Activated naive CD4-positive, alpha-beta T cell treated with anti-CD3 and anti-CD28 coated beads, Interleukin-2, amount 10 ng/mL, durations not matched to agents 7 days and 5 days (primary cell): ENCODE results near the gene C14orf93.

Experiments
- CTCF ChIA-PET: fragments of 350-600 bp; sonication (Branson Sonifier 250); formaldehyde crosslinking; loops from one replicate; lab custom pipeline; 2021; ENCODE audit warnings: antibody characterized with exemption; lab: Charles Lee
- DNase-seq: peaks from one replicate; pipeline ENCODE4 v3.0.0-alpha.2; 2020
- H3K27ac Mint-ChIP-seq: one replicate; pipeline ENCODE4 v1.8.0; 2021; ENCODE audit warnings: mild to moderate bottlenecking, moderate library complexity, mixed read lengths
- H3K27me3 Mint-ChIP-seq: one replicate; pipeline ENCODE4 v1.8.0; 2021; ENCODE audit warnings: mild to moderate bottlenecking, mixed read lengths
- H3K36me3 Mint-ChIP-seq: one replicate; pipeline ENCODE4 v1.8.0; 2021; ENCODE audit warnings: mixed read lengths
- H3K4me1 Mint-ChIP-seq: one replicate; pipeline ENCODE4 v1.8.0; 2021; ENCODE audit warnings: mixed read lengths
- H3K4me3 Mint-ChIP-seq: one replicate; pipeline ENCODE4 v1.8.0; 2021; ENCODE audit warnings: mild to moderate bottlenecking, moderate library complexity, mixed read lengths
- H3K9me3 Mint-ChIP-seq: one replicate; pipeline ENCODE4 v1.8.0; 2021; ENCODE audit warnings: mixed read lengths

C14orf93 gene

GRCh38 chr14:23052182-23052623 is 42.3 kb upstream of the C14orf93 start:
- Mint-ChIP-seq H3K27me3 (peaks cover 24% of the 10 kb centered on the region), H3K4me3 (no peak overlapping the region), H3K27ac (no peak overlapping the region), H3K9me3 (no peaks in the 10 kb centered on the region), H3K36me3 (no peaks in the 10 kb centered on the region), H3K4me1 (peaks cover 13% of the 10 kb centered on the region)
- no peak for DNase-seq
- CTCF ChIA-PET = interaction anchor here (0.7 to 19.2 kb wide), 4 partner anchors 29 to 80 kb away, joined by 3 to 633 read pairs (median 6); partner anchors contain the start of gene AJUBA

GRCh38 chr14:23051141-23052057 is 41.5 kb upstream of the C14orf93 start:
- no peak for DNase-seq
- CTCF ChIA-PET = interaction anchor here (1.8 to 19.2 kb wide), 2 partner anchors 62 to 79 kb away, joined by 8 to 633 read pairs; partner anchors contain the start of gene AJUBA
- peaks cover 18% of the 10 kb centered on the region for H3K27me3 Mint-ChIP-seq
- no peak overlapping the region for H3K4me3 Mint-ChIP-seq
- H3K27ac Mint-ChIP-seq = no peak overlapping the region
- H3K36me3 Mint-ChIP-seq = no peaks in the 10 kb centered on the region
- H3K4me1 Mint-ChIP-seq = peaks cover 8% of the 10 kb centered on the region
- no peaks in the 10 kb centered on the region for H3K9me3 Mint-ChIP-seq

- peaks cover 18% of the 10 kb centered on the region for H3K27me3 Mint-ChIP-seq
- no peaks in the 10 kb centered on the region for H3K9me3 Mint-ChIP-seq
- H3K27ac Mint-ChIP-seq = no peak overlapping the region
- no peak overlapping the region for H3K4me3 Mint-ChIP-seq
- no peaks in the 10 kb centered on the region for H3K4me1 Mint-ChIP-seq
- no peak for DNase-seq
- no peaks in the 10 kb centered on the region for H3K36me3 Mint-ChIP-seq
- CTCF ChIA-PET = interaction anchor here (0.6 to 19.2 kb wide), 4 partner anchors 9 to 59 kb away, joined by 3 to 633 read pairs (median 4); partner anchors contain the start of gene AJUBA
Measured at GRCh38 chr14:23049011-23049410, 39.1 kb upstream of the C14orf93 start.

- Mint-ChIP-seq H3K9me3 (no peaks in the 10 kb centered on the region), H3K27me3 (peaks cover 26% of the 10 kb centered on the region), H3K4me1 (no peaks in the 10 kb centered on the region), H3K27ac (no peak overlapping the region), H3K36me3 (no peaks in the 10 kb centered on the region), H3K4me3 (no peak overlapping the region)
- no peak for DNase-seq
- CTCF ChIA-PET = interaction anchor here (0.7 to 19.2 kb wide), 3 partner anchors 10 to 58 kb away, joined by 3 to 633 read pairs (median 4); partner anchors contain the start of genes AJUBA and CDH24
Measured at GRCh38 chr14:23047751-23048693, 38.1 kb upstream of the C14orf93 start.

GRCh38 chr14:23047034-23047634 is 37.2 kb upstream of the C14orf93 start:
- CTCF ChIA-PET = interaction anchor here (0.7 to 19.2 kb wide), 3 partner anchors 11 to 58 kb away, joined by 4 to 633 read pairs (median 4); partner anchors contain the start of genes AJUBA and CDH24
- Mint-ChIP-seq H3K4me1 (no peaks in the 10 kb centered on the region), H3K9me3 (no peaks in the 10 kb centered on the region), H3K27me3 (peaks cover 32% of the 10 kb centered on the region), H3K27ac (no peak overlapping the region), H3K36me3 (no peaks in the 10 kb centered on the region), H3K4me3 (no peak overlapping the region)
- DNase-seq = no peak

GRCh38 chr14:23045419-23046357 is 35.7 kb upstream of the C14orf93 start:
- H3K27me3 Mint-ChIP-seq = peaks cover 39% of the 10 kb centered on the region
- H3K27ac Mint-ChIP-seq = no peak overlapping the region
- H3K9me3 Mint-ChIP-seq = no peaks in the 10 kb centered on the region
- CTCF ChIA-PET = interaction anchor here (19.2 kb wide), 1 partner anchor 56 kb away, joined by 633 read pairs; the partner anchor contains the start of gene AJUBA
- no peaks in the 10 kb centered on the region for H3K36me3 Mint-ChIP-seq
- no peak for DNase-seq
- H3K4me3 Mint-ChIP-seq = no peak overlapping the region
- no peaks in the 10 kb centered on the region for H3K4me1 Mint-ChIP-seq

- Mint-ChIP-seq H3K4me3 (no peak overlapping the region), H3K27ac (no peak overlapping the region), H3K27me3 (peaks cover 39% of the 10 kb centered on the region), H3K9me3 (no peaks in the 10 kb centered on the region), H3K4me1 (no peaks in the 10 kb centered on the region), H3K36me3 (no peaks in the 10 kb centered on the region)
- no peak for DNase-seq
- CTCF ChIA-PET = no interaction called here
Measured at GRCh38 chr14:23044840-23045239, 34.9 kb upstream of the C14orf93 start.

- Mint-ChIP-seq H3K4me1 (no peaks in the 10 kb centered on the region), H3K9me3 (no peaks in the 10 kb centered on the region)
Measured at GRCh38 chr14:23043754-23044153, 33.8 kb upstream of the C14orf93 start.

GRCh38 chr14:23043145-23043544 is 33.2 kb upstream of the C14orf93 start:
- Mint-ChIP-seq H3K27me3 (peaks cover 43% of the 10 kb centered on the region), H3K27ac (no peak overlapping the region), H3K4me1 (no peaks in the 10 kb centered on the region), H3K4me3 (no peak overlapping the region), H3K9me3 (no peaks in the 10 kb centered on the region), H3K36me3 (no peaks in the 10 kb centered on the region)
- CTCF ChIA-PET = interaction anchor here (0.8 to 3.6 kb wide), 3 partner anchors 13 to 57 kb away, joined by 3 to 14 read pairs (median 4); no protein-coding TSS in a partner anchor
- no peak for DNase-seq

More at GRCh38 chr14:23043754-23044153, 33.8 kb upstream of the C14orf93 start:
- Mint-ChIP-seq H3K27me3 (peaks cover 43% of the 10 kb centered on the region), H3K27ac (no peak overlapping the region), H3K36me3 (no peaks in the 10 kb centered on the region), H3K4me3 (no peak overlapping the region)
- CTCF ChIA-PET = interaction anchor here (0.8 to 3.6 kb wide), 2 partner anchors 12 to 57 kb away, joined by 3 to 14 read pairs; no protein-coding TSS in a partner anchor
- DNase-seq = no peak

- CTCF ChIA-PET = interaction anchor here (0.8 to 3.6 kb wide), 4 partner anchors 13 to 56 kb away, joined by 4 to 14 read pairs (median 4); no protein-coding TSS in a partner anchor
- Mint-ChIP-seq H3K4me1 (no peaks in the 10 kb centered on the region), H3K27ac (no peak within 1 kb of the TSS), H3K36me3 (no peaks in the 10 kb centered on the region), H3K4me3 (no peak within 1 kb of the TSS), H3K9me3 (no peaks in the 10 kb centered on the region), H3K27me3 (peaks cover 41% of the 10 kb centered on the region)
- no peak for DNase-seq
Measured at GRCh38 chr14:23042162-23042965, 32.4 kb upstream of the C14orf93 start, which contains the start of gene PSMB11. TSS of gene PSMB11 (plus strand) at chr14:23042212. CDS start at chr14:23042226, 14 bp downstream.

- Mint-ChIP-seq H3K4me3 (no peak overlapping the region), H3K36me3 (no peaks in the 10 kb centered on the region), H3K27me3 (peaks cover 38% of the 10 kb centered on the region), H3K9me3 (no peaks in the 10 kb centered on the region), H3K27ac (no peak overlapping the region), H3K4me1 (peaks cover 2% of the 10 kb centered on the region)
- DNase-seq = no peak
- CTCF ChIA-PET = interaction anchor here (0.8 to 3.6 kb wide), 4 partner anchors 14 to 55 kb away, joined by 4 to 14 read pairs (median 4); no protein-coding TSS in a partner anchor
Measured at GRCh38 chr14:23041729-23042128, 31.8 kb upstream of the C14orf93 start.
